DMS53 treated with DMSO at 0.1 percent for 48 hours (cell line): ENCODE results near the gene ITGB4.

ENCODE experiments used
- DNase-seq: peaks from one replicate; lab custom pipeline; 2025; ENCODE audit not compliant: unreplicated experiment; lab: John Stamatoyannopoulos, UW

The ITGB4 gene

DNA sequence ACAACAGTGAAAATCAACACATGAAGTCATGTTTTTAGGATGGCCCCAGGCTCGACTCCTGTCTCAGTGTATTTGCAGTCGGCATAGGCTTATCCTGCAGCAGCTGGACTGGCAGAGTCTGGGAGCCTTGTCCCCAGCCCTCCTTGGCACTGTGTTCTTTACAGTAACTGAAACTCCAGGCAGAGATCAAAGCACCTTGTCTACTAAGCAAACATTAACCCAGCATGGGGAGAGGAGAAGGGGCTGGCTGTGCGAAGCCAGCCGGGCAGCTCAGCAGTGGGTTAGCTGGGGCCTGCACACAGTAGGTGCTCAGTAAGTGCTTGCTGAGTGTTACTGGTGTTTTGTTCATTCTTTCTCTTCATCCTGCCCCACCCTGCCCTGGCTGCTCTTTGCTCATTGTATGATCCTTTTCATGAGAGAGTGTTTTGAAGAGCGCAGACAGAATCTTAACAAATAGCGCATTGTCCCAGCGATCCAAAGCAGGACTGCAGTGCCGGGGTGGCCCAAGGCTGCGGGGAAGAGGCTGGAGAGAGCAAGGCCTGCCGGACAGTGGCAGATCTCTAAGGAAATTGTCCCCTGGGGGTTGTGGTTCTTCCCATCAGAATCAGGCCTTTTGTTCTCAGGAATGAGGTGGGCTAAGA lies 23.5 kb upstream of the ITGB4 start:
- no peak for DNase-seq

DNA sequence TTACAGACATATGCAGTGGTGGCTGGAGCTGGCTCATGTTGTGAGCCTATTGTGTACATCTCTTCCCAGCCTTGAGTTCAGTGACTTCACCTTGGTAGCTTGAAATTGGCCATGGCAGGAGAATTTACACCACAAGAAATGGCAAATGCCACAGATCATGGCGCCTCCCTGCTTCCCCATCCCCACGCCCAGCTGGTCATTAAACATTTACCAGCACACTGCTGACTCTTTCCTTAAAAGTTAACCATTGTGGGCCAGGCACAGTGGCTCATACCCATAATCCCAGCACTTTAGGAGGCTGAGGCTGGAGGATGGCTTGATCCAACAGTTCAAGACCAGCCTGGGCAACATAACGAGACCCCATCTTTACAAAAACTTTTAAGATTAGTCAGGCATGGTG lies 22.6 kb upstream of the ITGB4 start:
- no peak for DNase-seq

GRCh38 chr17:75701288-75701687 lies 20.0 kb upstream of the ITGB4 start:
- no peak for DNase-seq

GRCh38 chr17:75703191-75703590 lies 18.1 kb upstream of the ITGB4 start:
- DNase-seq: no peak

GRCh38 chr17:75703591-75703990 lies 17.7 kb upstream of the ITGB4 start:
- DNase-seq: no peak

DNA sequence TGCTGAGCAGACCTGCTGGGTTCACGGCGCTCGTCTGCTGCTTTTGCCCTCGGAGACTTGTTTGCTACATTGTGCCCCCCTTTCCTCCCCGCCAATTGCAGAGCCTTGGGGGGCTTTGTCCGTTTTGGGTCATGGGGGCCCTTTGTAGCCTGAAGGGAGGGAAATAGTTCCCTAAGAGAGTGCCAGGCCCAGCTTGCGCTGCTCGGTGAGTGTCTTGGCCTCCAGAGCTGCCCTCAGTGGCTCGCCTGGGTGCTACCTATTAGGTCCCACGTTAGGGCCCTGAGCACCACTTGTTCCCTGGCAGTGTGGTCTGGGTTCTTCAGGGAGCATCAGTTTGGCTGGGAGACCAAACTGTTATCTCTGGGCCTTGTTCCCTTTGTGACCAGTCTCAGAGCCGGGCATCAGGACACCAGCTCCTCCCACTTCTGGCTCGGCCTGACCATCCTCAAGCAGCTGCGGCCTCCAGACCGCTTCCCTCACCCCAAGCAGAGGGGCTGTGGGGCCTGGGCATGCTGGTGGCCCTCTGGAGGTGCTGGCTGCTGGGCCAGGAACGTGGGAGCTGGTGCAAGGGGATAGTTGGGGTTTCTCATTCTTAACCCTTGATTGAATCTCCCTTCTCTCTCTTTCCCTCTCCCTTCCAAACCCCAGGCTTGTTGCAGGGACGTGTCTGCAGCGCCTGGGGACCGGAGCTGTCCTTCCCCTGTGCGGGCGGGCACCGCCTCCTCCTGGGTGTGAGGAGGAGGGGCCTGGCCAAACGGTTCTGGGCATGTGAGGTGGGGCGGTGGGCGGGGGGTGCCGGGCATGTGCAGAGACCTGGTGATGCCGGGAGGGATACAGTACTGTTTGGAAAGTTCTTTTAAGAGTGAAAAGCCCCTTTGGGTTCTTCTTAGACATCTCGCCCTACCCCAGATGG lies 16.0 kb upstream of the ITGB4 start:
- DNase-seq: no peak

- DNase-seq: no peak
Observed at GRCh38 chr17:75706042-75706728, 15.1 kb upstream of the ITGB4 start.

GRCh38 chr17:75707079-75707571 lies 14.1 kb upstream of the ITGB4 start:
- no peak for DNase-seq

- DNase-seq: no peak
Observed at GRCh38 chr17:75712446-75712845, 8.8 kb upstream of the ITGB4 start.

- no peak for DNase-seq
Observed at GRCh38 chr17:75719732-75720131, 1.5 kb upstream of the ITGB4 start.

- no peak for DNase-seq
Observed at GRCh38 chr17:75721463-75722011, 278 bp downstream of the ITGB4 start.

GRCh38 chr17:75722076-75722475 lies 817 bp downstream of the ITGB4 start:
- no peak for DNase-seq

GRCh38 chr17:75722542-75723095 lies 1.4 kb downstream of the ITGB4 start:
- DNase-seq: no peak

DNA sequence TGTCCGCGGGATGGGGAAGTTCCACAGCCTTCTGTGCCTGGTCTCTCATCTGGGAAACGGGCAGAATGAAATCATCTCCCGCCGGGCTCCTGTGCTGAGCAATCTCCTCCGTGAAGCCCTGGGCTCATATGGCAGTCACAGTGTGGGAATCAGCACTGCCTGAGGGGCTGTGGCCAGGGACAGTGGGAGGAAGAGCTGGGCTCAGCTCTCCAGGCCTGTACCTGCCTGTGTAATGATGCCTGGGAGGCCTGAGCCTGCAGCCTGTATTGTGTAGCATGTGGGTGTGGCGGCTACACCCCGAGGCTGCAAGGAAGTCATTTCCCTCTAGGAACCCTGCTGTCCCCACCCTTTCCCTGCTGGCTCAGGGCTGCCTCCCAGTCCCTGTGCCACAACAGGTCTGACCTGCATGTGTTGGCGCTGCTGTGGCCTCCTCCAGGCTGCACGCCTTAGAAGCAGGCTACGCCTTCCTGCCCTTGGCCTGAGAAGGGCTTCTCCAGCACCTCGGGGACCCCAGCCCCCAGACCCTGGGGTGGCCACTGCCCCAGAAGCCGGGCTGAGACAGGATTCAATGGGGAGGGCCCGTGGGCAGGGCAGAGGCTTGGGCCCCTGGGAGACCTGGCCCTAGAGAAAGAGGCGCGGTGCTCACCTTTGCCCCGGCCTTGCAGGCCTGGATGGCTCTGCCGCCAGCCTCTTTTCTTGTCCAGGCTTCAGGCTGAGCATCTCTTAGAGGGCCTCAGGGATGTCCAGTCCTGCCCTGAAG lies 2.1 kb downstream of the ITGB4 start:
- no peak for DNase-seq

DNA sequence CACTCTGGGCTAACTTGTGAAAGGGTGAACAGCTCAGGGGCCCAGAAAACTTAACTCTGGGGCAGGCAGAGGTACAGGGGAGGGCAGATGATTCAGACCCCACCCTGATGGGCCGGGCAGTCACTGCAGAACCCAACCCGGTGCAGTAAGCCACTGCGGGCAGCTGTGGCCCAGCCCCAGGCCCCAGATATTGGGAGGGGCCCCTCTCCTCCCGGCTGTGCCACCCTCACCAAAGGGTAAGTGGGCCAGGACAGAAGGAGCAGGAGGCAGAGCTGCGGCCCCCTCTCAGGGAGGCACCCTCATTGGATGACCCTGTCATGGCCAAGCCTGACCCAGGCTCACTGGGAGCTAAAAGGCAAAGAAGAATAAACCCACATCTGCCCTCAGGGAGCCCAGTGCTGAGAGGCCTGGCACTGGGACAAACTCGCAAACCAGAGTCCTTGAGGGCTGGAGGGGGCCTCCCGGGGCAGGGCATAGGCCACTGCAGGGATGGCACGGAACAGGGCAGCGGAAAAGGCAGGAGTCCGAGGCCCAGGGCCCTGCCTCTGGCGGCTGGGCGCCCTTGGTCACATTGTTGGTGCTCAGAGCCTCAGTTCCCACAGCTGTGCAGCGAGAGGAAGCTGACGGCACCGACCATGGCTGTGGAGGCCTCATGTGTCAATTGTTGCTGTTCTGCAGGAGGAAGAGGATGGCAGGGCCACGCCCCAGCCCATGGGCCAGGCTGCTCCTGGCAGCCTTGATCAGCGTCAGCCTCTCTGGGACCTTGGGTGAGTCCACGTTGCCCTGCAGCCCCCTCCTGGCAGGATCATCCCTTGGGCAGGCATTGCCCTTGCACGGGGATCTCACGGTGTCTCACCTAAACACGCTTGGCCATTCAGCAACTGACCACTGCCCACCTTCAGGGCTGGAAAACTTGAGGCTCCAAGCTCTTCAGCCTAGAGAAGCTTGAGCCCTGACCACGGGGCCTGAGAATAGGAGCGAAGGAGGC lies 3.1 kb downstream of the ITGB4 start:
- no peak for DNase-seq

GRCh38 chr17:75725504-75725903 lies 4.2 kb downstream of the ITGB4 start:
- no peak for DNase-seq

GRCh38 chr17:75727391-75727790 lies 6.1 kb downstream of the ITGB4 start:
- no peak for DNase-seq

- DNase-seq: no peak
Observed at GRCh38 chr17:75729351-75729750, 8.1 kb downstream of the ITGB4 start.

DNA sequence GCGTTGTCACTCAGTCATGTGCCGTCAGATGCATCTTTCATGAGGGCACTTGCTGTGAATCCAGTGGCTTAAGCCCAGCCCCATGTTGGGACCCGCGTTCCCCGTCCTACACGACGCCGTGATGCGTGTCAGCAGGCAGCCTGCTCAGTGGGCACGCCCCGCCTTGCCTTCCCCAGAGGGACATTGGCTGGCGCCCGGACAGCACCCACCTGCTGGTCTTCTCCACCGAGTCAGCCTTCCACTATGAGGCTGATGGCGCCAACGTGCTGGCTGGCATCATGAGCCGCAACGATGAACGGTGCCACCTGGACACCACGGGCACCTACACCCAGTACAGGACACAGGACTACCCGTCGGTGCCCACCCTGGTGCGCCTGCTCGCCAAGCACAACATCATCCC lies 8.8 kb downstream of the ITGB4 start:
- no peak for DNase-seq
